ENCODE data around the gene MYO1B.

Gene MYO1B

GRCh38 chr2:191285252-191285651 is 40.0 kb downstream of the MYO1B start:
- TF ChIP-seq CTCF (IDR thresholded peaks at IDR 0.05; ENCODE audit: borderline replicate concordance, control extremely low read depth, extremely low read depth, insufficient read depth, missing control alignments) = no peak
- in situ Hi-C loops (cut with MboI; ENCODE audit: low sequenced_read_pairs, unreplicated experiment) = no loop called here
- DNase-seq (ENCODE audit: low spot score) = no peak

DNA sequence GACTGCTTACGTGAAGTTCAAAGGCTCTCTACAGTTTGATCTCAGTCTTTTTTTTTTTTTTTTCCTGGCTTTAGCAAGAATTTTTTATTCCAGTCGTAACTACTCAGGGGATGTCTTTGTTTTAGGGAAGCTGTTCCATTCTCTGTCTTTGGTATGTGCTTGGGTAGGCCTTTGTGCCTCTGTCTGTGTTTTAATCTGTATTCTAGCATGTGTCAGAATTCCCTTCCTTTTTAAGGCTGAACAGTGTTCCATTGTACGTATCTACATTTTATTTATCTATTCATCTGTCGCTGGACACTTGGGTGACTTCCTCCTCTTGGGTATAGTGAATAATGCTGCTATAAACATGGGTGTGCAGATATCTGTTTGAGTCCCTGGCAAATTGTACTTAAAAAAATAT is 42.6 kb downstream of the MYO1B start:
- no peak for DNase-seq (ENCODE audit: low spot score)
- in situ Hi-C loops (cut with MboI; ENCODE audit: low sequenced_read_pairs, unreplicated experiment) = no loop called here
- TF ChIP-seq CTCF (IDR thresholded peaks at IDR 0.05; ENCODE audit: borderline replicate concordance, control extremely low read depth, extremely low read depth, insufficient read depth, missing control alignments) = no peak

- DNase-seq (ENCODE audit: low spot score) = no peak
- in situ Hi-C loops (cut with MboI; ENCODE audit: low sequenced_read_pairs, unreplicated experiment) = no loop called here
- TF ChIP-seq CTCF (IDR thresholded peaks at IDR 0.05; ENCODE audit: borderline replicate concordance, control extremely low read depth, extremely low read depth, insufficient read depth, missing control alignments) = no peak
Measured at GRCh38 chr2:191289049-191289448, 43.8 kb downstream of the MYO1B start.

DNA sequence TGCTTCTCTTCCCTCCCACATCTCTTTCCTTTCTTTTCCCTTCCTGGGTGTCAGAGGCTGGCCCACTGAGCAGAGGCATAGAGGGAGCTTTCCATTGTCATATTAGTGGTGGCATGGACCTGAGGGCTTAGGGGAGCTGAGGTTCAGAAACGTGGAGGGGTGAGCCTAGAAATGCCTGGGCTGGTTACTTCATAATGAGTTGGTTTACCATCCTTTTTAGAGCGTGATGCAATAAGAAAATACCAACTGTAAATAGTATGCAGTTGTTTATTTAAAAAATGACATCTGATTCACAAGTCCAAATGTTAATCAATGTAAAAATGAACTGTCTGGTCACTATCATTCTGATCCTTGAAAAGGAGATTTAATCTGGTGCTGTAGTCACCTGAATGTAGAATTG is 46.3 kb downstream of the MYO1B start:
- in situ Hi-C loops (cut with MboI; ENCODE audit: low sequenced_read_pairs, unreplicated experiment) = no loop called here
- TF ChIP-seq CTCF (IDR thresholded peaks at IDR 0.05; ENCODE audit: borderline replicate concordance, control extremely low read depth, extremely low read depth, insufficient read depth, missing control alignments) = no peak
- no peak for DNase-seq (ENCODE audit: low spot score)

GRCh38 chr2:191292869-191293268 is 47.7 kb downstream of the MYO1B start:
- in situ Hi-C loops (cut with MboI; ENCODE audit: low sequenced_read_pairs, unreplicated experiment) = no loop called here
- no peak for DNase-seq (ENCODE audit: low spot score)
- TF ChIP-seq CTCF (IDR thresholded peaks at IDR 0.05; ENCODE audit: borderline replicate concordance, control extremely low read depth, extremely low read depth, insufficient read depth, missing control alignments) = no peak

DNA sequence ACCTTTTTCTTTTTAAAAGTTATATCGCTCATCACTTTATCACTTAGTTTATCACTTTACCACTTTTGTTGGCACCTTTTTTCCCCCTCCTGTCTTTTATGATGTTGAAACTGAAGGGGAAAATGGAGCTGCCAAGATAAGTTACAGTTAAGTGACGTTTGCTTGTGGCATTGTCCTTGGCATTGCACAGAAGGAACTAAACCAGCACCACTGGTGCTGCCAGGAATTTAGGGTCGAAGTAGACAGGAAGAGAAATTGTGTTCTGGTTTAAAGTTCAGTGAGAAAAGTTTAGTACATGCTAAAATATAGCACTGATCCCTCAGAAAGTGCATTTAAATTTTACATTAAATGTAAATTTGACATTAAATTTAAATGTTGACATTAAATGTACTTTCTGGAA is 49.9 kb downstream of the MYO1B start:
- DNase-seq (ENCODE audit: low spot score) = no peak
- in situ Hi-C loops (cut with MboI; ENCODE audit: low sequenced_read_pairs, unreplicated experiment) = no loop called here
- TF ChIP-seq CTCF (IDR thresholded peaks at IDR 0.05; ENCODE audit: borderline replicate concordance, control extremely low read depth, extremely low read depth, insufficient read depth, missing control alignments) = no peak
